HepG2 (cell line): ENCODE measurements around the gene CTNNA3.

Experiments used
- CCDC6 ChIP-seq: sonication (generic); formaldehyde crosslinking; IDR thresholded peaks from 2 replicates; pipeline ENCODE4 v1.8.1; 2022; ENCODE audit warnings: mild to moderate bottlenecking, missing genetic modification reagents, moderate library complexity
- MAF1 ChIP-seq: sonication (generic); formaldehyde crosslinking; IDR thresholded peaks from 2 replicates; pipeline ENCODE4 v1.5.0; 2020; ENCODE audit warnings: missing genetic modification reagents, borderline replicate concordance
- RAD21 ChIP-seq: fragments of 450-650 bp; formaldehyde crosslinking; IDR thresholded peaks from 2 replicates; pipeline ENCODE4 v1.5.0; 2020; ENCODE audit warnings: mild to moderate bottlenecking
- ZBTB49 ChIP-seq: sonication (generic); formaldehyde crosslinking; IDR thresholded peaks from 2 replicates; pipeline ENCODE4 v1.4.0; 2020; ENCODE audit warnings: missing genetic modification reagents, borderline replicate concordance

GRCh38 chr10:66294538-66294937 is 1401.5 kb downstream of the CTNNA3 start:
- no peak for TF ChIP-seq MAF1 (CRISPR knock-in tag)
- TF ChIP-seq ZBTB49 (CRISPR knock-in tag): no peak
- no peak for TF ChIP-seq CCDC6 (CRISPR knock-in tag)
- TF ChIP-seq RAD21: no peak
